Activated T-helper 2 cell treated with anti-CD3 and anti-CD28 coated beads, Interferon-gamma antibody, Interleukin-2, Interleukin-4, amounts not matched to agents 10 μg/mL and 5 μg/mL and 100 μg/mL, durations not matched to agents 14 hours and 24 hours and 36 hours (primary cell): ENCODE results near the gene TBX20. TPM values are rescaled to one million over a fixed set of nuclear protein-coding genes. Genes with fewer than 3 reads are reported as not detected.
"Not testable (repeated sequence)": the region's sequence is repeated elsewhere in the genome, so short reads cannot be mapped to it uniquely, and the experiment has no call there.

Experiments used
- DNase-seq: peaks from one replicate; pipeline ENCODE4 v3.0.0; 2021; ENCODE audit warnings: low spot score
- H3K27ac Mint-ChIP-seq: one replicate; pipeline ENCODE4 v1.8.0; 2021; ENCODE audit warnings: mixed read lengths
- H3K27me3 Mint-ChIP-seq: one replicate; pipeline ENCODE4 v1.8.0; 2021; ENCODE audit warnings: low read depth, mixed read lengths
- H3K36me3 Mint-ChIP-seq: one replicate; pipeline ENCODE4 v1.8.0; 2021; ENCODE audit warnings: low read depth, mixed read lengths
- H3K4me1 Mint-ChIP-seq: one replicate; pipeline ENCODE4 v1.8.0; 2021; ENCODE audit warnings: low read depth, mixed read lengths
- H3K4me3 Mint-ChIP-seq: one replicate; pipeline ENCODE4 v1.8.0; 2021; ENCODE audit warnings: low read depth, mild to moderate bottlenecking, moderate library complexity, mixed read lengths
- H3K9me3 Mint-ChIP-seq: one replicate; pipeline ENCODE4 v1.8.0; 2021; ENCODE audit warnings: mixed read lengths
- intact Hi-C: fragments of 100-400 bp; cut with micrococcal nuclease; formaldehyde crosslinking; loops from one replicate; pipeline ENCODE4 v1.15.1; 2023
- total RNA-seq: library from RNA; stranded (reverse); gene quantifications from 2 replicates; pipeline ENCODE4 v1.2.3, GENCODE V29; 2022

Gene TBX20
- total RNA-seq, 1 donor from 2014 or later = 0.11 TPM

- H3K27me3 Mint-ChIP-seq = peaks cover 26% of the 10 kb centered on the region
- DNase-seq, H3K36me3 Mint-ChIP-seq, H3K9me3 Mint-ChIP-seq, H3K4me3 Mint-ChIP-seq, H3K4me1 Mint-ChIP-seq, H3K27ac Mint-ChIP-seq: not testable (repeated sequence)
- intact Hi-C loops = loop anchor here (5.0 kb wide), 2 partner anchors 332 to 347 kb away; no protein-coding TSS in a partner anchor
These were observed 63.6 kb downstream of the TBX20 start for GRCh38 chr7:35190146-35190773.

- not testable (repeated sequence) for H3K9me3 Mint-ChIP-seq, DNase-seq, H3K36me3 Mint-ChIP-seq, H3K4me1 Mint-ChIP-seq, H3K27ac Mint-ChIP-seq
- Mint-ChIP-seq H3K27me3 (peaks cover 31% of the 10 kb centered on the region), H3K4me3 (peak overlapping the region; percentile 67)
- intact Hi-C loops = loop anchor here (2.0 kb wide), 1 partner anchor 68 kb away; the partner anchor contains the start of gene TBX20
These were observed 67.1 kb downstream of the TBX20 start for GRCh38 chr7:35186751-35187150.

- peak overlapping the region; percentile 67 for H3K4me3 Mint-ChIP-seq
- no peaks in the 10 kb centered on the region for H3K9me3 Mint-ChIP-seq
- H3K27ac Mint-ChIP-seq = no peak overlapping the region
- no peak for DNase-seq
- peaks cover 31% of the 10 kb centered on the region for H3K27me3 Mint-ChIP-seq
- peaks cover 6% of the 10 kb centered on the region for H3K4me1 Mint-ChIP-seq
- H3K36me3 Mint-ChIP-seq = no peaks in the 10 kb centered on the region
- intact Hi-C loops = loop anchor here (2.0 kb wide), 1 partner anchor 69 kb away; the partner anchor contains the start of gene TBX20
These were observed 67.8 kb downstream of the TBX20 start for GRCh38 chr7:35185908-35186731.

- H3K27ac Mint-ChIP-seq, H3K4me1 Mint-ChIP-seq, H3K9me3 Mint-ChIP-seq, H3K36me3 Mint-ChIP-seq, H3K4me3 Mint-ChIP-seq, DNase-seq, intact Hi-C loops: not testable (repeated sequence)
- peaks cover 31% of the 10 kb centered on the region for H3K27me3 Mint-ChIP-seq
These were observed 68.4 kb downstream of the TBX20 start for GRCh38 chr7:35185578-35185907.

- intact Hi-C loops, H3K27ac Mint-ChIP-seq, DNase-seq, H3K4me3 Mint-ChIP-seq, H3K4me1 Mint-ChIP-seq, H3K36me3 Mint-ChIP-seq, H3K9me3 Mint-ChIP-seq: not testable (repeated sequence)
- H3K27me3 Mint-ChIP-seq = peaks cover 31% of the 10 kb centered on the region
These were observed 68.9 kb downstream of the TBX20 start for GRCh38 chr7:35184961-35185360.

- H3K9me3 Mint-ChIP-seq, H3K4me1 Mint-ChIP-seq, H3K27ac Mint-ChIP-seq, intact Hi-C loops, H3K4me3 Mint-ChIP-seq, DNase-seq, H3K36me3 Mint-ChIP-seq: not testable (repeated sequence)
- peaks cover 31% of the 10 kb centered on the region for H3K27me3 Mint-ChIP-seq
These were observed 69.9 kb downstream of the TBX20 start for GRCh38 chr7:35183873-35184503.

GRCh38 chr7:35180665-35181064 lies 73.2 kb downstream of the TBX20 start:
- H3K36me3 Mint-ChIP-seq, H3K4me3 Mint-ChIP-seq, intact Hi-C loops, H3K4me1 Mint-ChIP-seq, DNase-seq, H3K9me3 Mint-ChIP-seq, H3K27ac Mint-ChIP-seq: not testable (repeated sequence)
- H3K27me3 Mint-ChIP-seq = peaks cover 14% of the 10 kb centered on the region

- H3K36me3 Mint-ChIP-seq, intact Hi-C loops, H3K27ac Mint-ChIP-seq, H3K27me3 Mint-ChIP-seq, DNase-seq, H3K9me3 Mint-ChIP-seq, H3K4me3 Mint-ChIP-seq, H3K4me1 Mint-ChIP-seq: not testable (repeated sequence)
These were observed 80.7 kb downstream of the TBX20 start for GRCh38 chr7:35173176-35173575.

GRCh38 chr7:35172131-35172530 lies 81.8 kb downstream of the TBX20 start:
- H3K27me3 Mint-ChIP-seq, H3K36me3 Mint-ChIP-seq, intact Hi-C loops: not testable (repeated sequence)

GRCh38 chr7:35167658-35168057 lies 86.2 kb downstream of the TBX20 start:
- H3K4me1 Mint-ChIP-seq, H3K4me3 Mint-ChIP-seq, H3K9me3 Mint-ChIP-seq, H3K27ac Mint-ChIP-seq, intact Hi-C loops, H3K36me3 Mint-ChIP-seq, DNase-seq, H3K27me3 Mint-ChIP-seq: not testable (repeated sequence)

More at GRCh38 chr7:35172131-35172530, 81.8 kb downstream of the TBX20 start:
- H3K9me3 Mint-ChIP-seq, H3K27ac Mint-ChIP-seq, H3K4me3 Mint-ChIP-seq, H3K4me1 Mint-ChIP-seq, DNase-seq: not testable (repeated sequence)

GRCh38 chr7:35167158-35167557 lies 86.7 kb downstream of the TBX20 start:
- H3K4me3 Mint-ChIP-seq, intact Hi-C loops, DNase-seq, H3K27me3 Mint-ChIP-seq, H3K9me3 Mint-ChIP-seq, H3K27ac Mint-ChIP-seq, H3K4me1 Mint-ChIP-seq, H3K36me3 Mint-ChIP-seq: not testable (repeated sequence)

GRCh38 chr7:35161059-35161740 lies 92.7 kb downstream of the TBX20 start:
- H3K4me3 Mint-ChIP-seq, H3K4me1 Mint-ChIP-seq, H3K9me3 Mint-ChIP-seq, H3K27me3 Mint-ChIP-seq, H3K36me3 Mint-ChIP-seq, intact Hi-C loops, H3K27ac Mint-ChIP-seq, DNase-seq: not testable (repeated sequence)
